Measurements from ENCODE around the gene NCBP3.
A peak's percentile ranks its signal among the peaks of the same experiment; 100 is the strongest.

Gene NCBP3

GRCh38 chr17:3754458-3755334, 91.3 kb downstream of the NCBP3 start:
- DNase-seq (ENCODE audit: low read depth in 2 of 2): peak; percentile 31 to 58

GRCh38 chr17:3754066-3754457, 92.0 kb downstream of the NCBP3 start:
- no peak for DNase-seq (ENCODE audit: low read depth in 2 of 2)

GRCh38 chr17:3753624-3754023, 92.4 kb downstream of the NCBP3 start:
- DNase-seq (ENCODE audit: low read depth in 2 of 2): no peak

Measured in stimulated activated CD8-positive, alpha-beta memory T cell treated with anti-CD3 and anti-CD28 coated beads, Interleukin-15, amount 100 ng/mL, for 48 hours (primary cell).